Thymus (tissue), 11 donors: Measurements from ENCODE around the gene VWA3B. TPM values are rescaled to one million over a fixed set of nuclear protein-coding genes. Genes with fewer than 3 reads are reported as not detected.
"Not testable (repeated sequence)": the region's sequence is repeated elsewhere in the genome, so short reads cannot be mapped to it uniquely, and the experiment has no call there.

ENCODE experiments used
- DNase-seq, 9 donors: peaks; one replicate each; pipeline ENCODE4 v3.0.0-alpha.2; 2013; ENCODE audit warnings: low spot score in 9 of 9, low read depth in 6 of 9, missing footprints in 1 of 9
- H3K27ac ChIP-seq, 2 donors: one replicate each; pipeline ENCODE4 v1.5.1; 2013; ENCODE audit warnings: control low read depth in 1 of 2, low read depth in 1 of 2, low read length in 1 of 2, mild to moderate bottlenecking in 1 of 2, moderate library complexity in 1 of 2
- H3K27me3 ChIP-seq, 2 donors: one replicate each; pipeline ENCODE4 v1.5.1; 2013; ENCODE audit warnings: low read length in 1 of 2; ENCODE audit not compliant: control insufficient read depth in 2 of 2, insufficient read depth in 1 of 2
- H3K36me3 ChIP-seq, 2 donors: one replicate each; pipeline ENCODE4 v1.5.1; 2013; ENCODE audit warnings: low read length in 1 of 2, mild to moderate bottlenecking in 1 of 2, moderate library complexity in 1 of 2; ENCODE audit not compliant: control insufficient read depth in 2 of 2, insufficient read depth in 2 of 2
- H3K4me1 ChIP-seq, 2 donors: one replicate each; pipeline ENCODE4 v1.5.1; 2013; ENCODE audit warnings: low read length in 2 of 2; ENCODE audit not compliant: control insufficient read depth in 2 of 2, insufficient read depth in 2 of 2
- H3K4me3 ChIP-seq, 2 donors: one replicate each; pipeline ENCODE4 v1.5.1; 2013; ENCODE audit warnings: low read length in 2 of 2, control low read depth in 1 of 2, mild to moderate bottlenecking in 1 of 2
- H3K9me3 ChIP-seq, 2 donors: one replicate each; pipeline ENCODE4 v1.5.1; 2013; ENCODE audit warnings: low read length in 1 of 2, mild to moderate bottlenecking in 1 of 2; ENCODE audit not compliant: control insufficient read depth in 2 of 2, insufficient read depth in 1 of 2
- WGBS: extraction: QIAGEN DNeasy Blood & Tissue Kit; methylation state at CpG from one replicate; pipeline ENCODE4 v1.1.7; 2013; 5-methylcytosine and 5-hydroxymethylcytosine counted together
- polyA plus RNA-seq: library from polyadenylated mRNA; stranded (reverse); fragments of 200-250 nt; gene quantifications from one replicate; pipeline ENCODE4 v1.2.3, GENCODE V29; 2013
- total RNA-seq: library from RNA; stranded (reverse); fragments of 120-200 nt; gene quantifications from one replicate; pipeline ENCODE4 v1.2.4, GENCODE V29; 2013
- donor health status: healthy.

The VWA3B gene
- total and polyA plus RNA-seq, 2 donors: 0.30 to 3.2 TPM

DNA sequence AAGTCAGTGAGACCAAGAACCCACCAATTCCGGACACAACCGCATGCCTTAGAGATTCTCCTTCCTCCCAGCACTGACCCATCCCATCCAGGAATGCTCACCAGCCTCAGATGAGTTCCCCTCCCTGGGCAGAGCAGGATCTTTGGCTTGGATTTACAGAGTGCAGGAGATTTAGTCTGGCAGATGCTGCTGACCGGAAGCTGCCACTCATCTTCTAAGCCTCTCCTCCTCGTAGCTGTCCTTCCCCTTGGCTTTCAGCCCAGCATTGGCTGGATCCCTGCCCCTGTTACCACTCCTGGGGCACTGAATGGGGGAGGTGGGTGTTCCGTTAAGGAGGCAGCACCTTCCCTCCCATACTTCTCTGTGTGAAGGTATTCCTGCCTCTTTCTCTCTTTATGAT lies 53.2 kb downstream of the VWA3B start:
- WGBS: 89% methylated on average over 5 of the region's 5 CpGs

DNA sequence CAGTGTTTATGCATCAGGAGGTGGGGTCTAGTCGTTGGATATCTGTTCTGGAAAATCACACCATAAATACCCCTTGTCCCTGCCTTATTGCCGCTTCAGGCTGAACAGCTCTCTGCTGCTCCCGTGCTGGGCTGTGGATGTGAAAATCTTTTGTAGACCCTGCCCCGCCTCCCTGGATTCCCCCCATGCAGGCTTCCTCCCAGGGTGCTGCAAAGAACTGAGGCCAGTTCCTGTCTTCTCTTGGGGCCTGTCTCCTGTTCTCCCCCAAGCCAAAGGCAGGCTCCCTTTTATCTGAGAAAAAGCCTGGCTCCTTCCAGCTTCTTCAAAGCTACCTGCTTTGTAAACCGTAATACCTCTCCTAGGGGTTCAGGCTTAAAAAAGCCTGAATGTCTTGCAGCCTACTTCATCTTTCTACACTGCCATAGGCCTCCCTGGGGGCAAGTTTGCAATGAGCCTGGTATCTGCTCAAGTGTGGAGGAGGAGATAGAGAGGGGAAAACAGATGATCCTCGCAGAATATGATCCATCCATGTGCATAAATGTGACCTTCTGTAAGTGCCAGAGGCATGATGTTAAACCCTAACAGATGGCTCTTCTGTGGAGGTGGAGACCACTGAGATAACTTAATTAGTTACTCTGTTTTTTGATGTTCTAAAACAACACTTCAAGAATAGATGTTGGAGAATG lies 55.3 kb downstream of the VWA3B start:
- WGBS: 80% methylated on average over 6 of the region's 6 CpGs
- no peak for DNase-seq
- H3K4me3 ChIP-seq: no peak overlapping the region
- no peaks in the 10 kb centered on the region for H3K4me1 ChIP-seq
- no peaks in the 10 kb centered on the region for H3K27me3 ChIP-seq
- no peak overlapping the region for H3K27ac ChIP-seq
- H3K36me3 ChIP-seq: no peaks in the 10 kb centered on the region
- H3K9me3 ChIP-seq: no peaks in the 10 kb centered on the region

More for the DNA sequence above, 53.2 kb downstream of the VWA3B start:
- H3K9me3 ChIP-seq: no peaks in the 10 kb centered on the region
- no peaks in the 10 kb centered on the region for H3K36me3 ChIP-seq
- no peak for DNase-seq
- no peaks in the 10 kb centered on the region for H3K4me1 ChIP-seq
- H3K27ac ChIP-seq: no peak overlapping the region
- no peak overlapping the region for H3K4me3 ChIP-seq
- no peaks in the 10 kb centered on the region for H3K27me3 ChIP-seq

DNA sequence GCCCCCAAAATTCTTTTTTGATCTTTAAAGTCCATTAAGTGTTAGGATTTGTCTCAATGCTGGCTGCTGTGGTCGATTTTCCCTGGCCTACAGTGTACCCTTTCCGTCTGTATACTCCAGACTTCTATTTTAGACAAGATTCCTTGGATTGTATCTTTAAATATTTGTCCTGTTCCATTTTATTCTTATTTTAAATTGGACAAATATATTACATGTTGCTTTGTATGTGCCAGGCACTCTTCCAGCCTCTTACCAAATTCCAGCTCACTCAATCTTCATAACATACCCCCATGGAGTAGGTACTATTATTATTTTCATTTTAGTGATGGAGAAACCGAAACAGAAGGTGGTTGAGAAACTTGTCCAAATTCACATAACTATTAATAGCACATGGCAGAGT lies 58.1 kb downstream of the VWA3B start:
- WGBS: 88% methylated on average over 3 of the region's 3 CpGs
- no peak for DNase-seq
- Histone ChIP-seq H3K36me3 (no peaks in the 10 kb centered on the region), H3K4me1 (peaks cover 0 to 4% of the 10 kb centered on the region in 2 donors), H3K27ac (no peak overlapping the region), H3K4me3 (no peak overlapping the region), H3K27me3 (no peaks in the 10 kb centered on the region), H3K9me3 (no peaks in the 10 kb centered on the region)

DNA sequence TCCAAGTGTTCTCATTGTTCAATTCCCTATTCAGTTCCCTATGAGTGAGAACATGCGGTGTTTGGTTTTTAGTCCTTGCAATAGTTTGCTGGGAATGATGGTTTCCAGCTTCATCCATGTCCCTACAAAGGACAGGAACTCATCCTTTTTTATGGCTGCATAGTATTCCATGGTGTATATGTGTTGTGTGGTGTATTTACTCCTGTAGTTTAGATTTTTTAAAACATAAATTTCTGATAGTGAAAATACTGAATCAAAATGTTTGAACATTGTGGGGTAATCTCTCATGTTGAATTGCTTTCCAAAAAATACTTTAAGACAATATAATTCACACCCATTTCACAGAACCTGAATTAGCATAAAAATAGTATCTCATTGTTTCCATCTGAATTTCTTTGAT lies 60.9 kb downstream of the VWA3B start:
- not testable (repeated sequence) for H3K27ac ChIP-seq, H3K27me3 ChIP-seq, H3K4me1 ChIP-seq, H3K4me3 ChIP-seq, DNase-seq, H3K9me3 ChIP-seq, H3K36me3 ChIP-seq
- whole genome bisulfite sequencing: 95% methylated on average over 1 of the region's 1 CpG

DNA sequence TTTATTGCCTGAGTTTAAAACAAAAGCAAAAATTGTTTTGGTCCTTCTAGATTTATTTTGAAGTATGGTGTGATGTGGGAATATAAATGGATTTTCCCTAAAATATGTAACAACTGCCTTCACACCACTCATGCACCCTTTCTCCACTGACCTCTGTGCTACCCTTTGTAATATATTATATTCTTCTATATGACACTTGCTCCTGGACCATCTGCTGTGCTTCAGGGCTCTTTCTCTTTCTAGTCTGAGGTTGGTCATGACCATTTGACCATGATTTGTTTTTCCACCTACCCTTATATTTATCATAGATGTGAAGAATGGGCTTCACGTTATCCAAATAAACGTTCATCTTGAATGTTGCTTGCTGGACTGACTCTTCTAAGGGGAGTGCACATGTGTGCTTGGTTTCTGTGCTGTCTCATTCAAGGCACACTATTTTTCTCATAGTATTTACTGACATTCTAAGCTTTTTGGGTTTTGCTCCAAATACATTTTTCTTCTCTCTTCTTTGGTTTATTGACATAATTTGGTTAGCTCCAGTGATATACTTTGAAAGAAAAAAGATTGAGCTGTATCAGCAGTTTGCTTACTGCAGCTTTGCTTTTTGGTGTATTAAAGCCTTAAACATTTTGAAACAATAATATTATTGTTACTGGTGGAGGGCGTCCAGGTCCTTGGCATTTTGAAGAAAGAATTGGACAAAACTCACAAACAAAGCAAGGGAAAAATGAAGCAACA lies 61.8 kb downstream of the VWA3B start:
- Histone ChIP-seq H3K4me1 (peaks cover 0 to 4% of the 10 kb centered on the region in 2 donors), H3K9me3 (no peaks in the 10 kb centered on the region), H3K27me3 (no peaks in the 10 kb centered on the region), H3K36me3 (no peaks in the 10 kb centered on the region), H3K27ac (no peak overlapping the region), H3K4me3 (no peak overlapping the region)
- no peak for DNase-seq
- 93% methylated on average over 3 of the region's 3 CpGs for WGBS

DNA sequence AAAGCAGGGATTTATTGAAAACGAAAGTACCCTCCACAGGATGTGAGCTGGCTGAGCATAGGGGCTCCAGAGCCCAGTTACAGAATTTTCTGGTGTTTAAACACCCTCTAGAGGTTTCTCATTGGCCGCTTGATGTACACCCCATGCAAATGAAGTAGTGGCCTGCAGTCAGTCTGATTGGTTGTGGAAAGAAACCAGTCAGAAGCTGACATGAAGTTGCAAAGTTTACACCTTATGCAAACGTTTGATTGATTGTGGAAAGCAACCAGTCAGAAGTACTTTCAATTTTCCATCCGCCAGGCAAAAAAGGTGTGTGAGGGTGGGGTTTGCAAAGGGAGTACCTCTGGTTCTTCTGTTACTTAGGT lies 62.3 kb downstream of the VWA3B start:
- H3K4me1 ChIP-seq: peaks cover 0 to 4% of the 10 kb centered on the region in 2 donors
- DNase-seq: peak in 3 of 9 donors; percentile 18 to 42 (median 18)
- H3K27me3 ChIP-seq: no peaks in the 10 kb centered on the region
- no peak overlapping the region for H3K27ac ChIP-seq
- H3K9me3 ChIP-seq: no peaks in the 10 kb centered on the region
- 72% methylated on average over 4 of the region's 4 CpGs for WGBS
- no peak overlapping the region for H3K4me3 ChIP-seq
- H3K36me3 ChIP-seq: no peaks in the 10 kb centered on the region

DNA sequence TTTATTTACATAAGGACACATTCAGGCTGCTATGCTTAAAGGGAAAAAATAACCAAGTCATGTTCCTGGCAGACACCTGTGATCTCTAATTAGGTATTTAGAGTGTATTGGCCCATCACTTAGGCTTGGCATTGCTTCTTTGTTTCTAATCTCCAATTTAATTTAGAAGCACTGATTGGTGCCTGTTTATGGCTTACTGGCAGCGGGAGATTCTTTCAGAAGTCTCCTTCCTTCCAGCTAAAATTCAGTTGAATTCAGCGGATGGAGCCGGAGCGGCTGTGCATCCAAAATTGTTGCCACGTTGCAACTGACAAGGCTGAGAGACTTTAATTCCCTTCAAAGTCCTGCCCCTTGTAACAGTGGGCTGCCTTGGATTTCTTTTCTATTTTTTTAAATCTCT lies 66.5 kb downstream of the VWA3B start:
- no peaks in the 10 kb centered on the region for H3K27me3 ChIP-seq
- peaks cover 0 to 6% of the 10 kb centered on the region in 2 donors for H3K4me1 ChIP-seq
- H3K27ac ChIP-seq: no peak overlapping the region
- no peak overlapping the region for H3K4me3 ChIP-seq
- H3K36me3 ChIP-seq: no peaks in the 10 kb centered on the region
- 95% methylated on average over 5 of the region's 5 CpGs for WGBS
- no peaks in the 10 kb centered on the region for H3K9me3 ChIP-seq
- DNase-seq: no peak

DNA sequence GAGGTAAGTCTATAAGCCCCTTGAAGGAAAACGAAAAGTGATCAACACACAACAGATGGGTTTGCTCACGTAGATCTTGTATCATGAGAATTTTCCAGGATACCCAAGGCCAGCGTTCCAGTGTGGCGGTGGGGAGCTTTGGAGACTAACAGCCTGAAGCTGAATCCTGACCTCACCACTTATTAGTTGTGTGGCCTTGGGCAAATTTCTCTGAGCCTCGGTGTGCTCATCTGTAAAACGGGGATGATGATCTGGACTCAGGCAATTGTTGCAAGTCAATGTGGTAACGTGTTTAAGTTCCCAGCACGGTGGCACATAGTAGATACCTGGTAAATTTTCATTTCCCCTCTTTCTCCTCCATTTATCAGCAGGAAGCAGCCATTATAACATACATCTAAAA lies 68.3 kb downstream of the VWA3B start:
- Histone ChIP-seq H3K36me3 (no peaks in the 10 kb centered on the region), H3K27ac (peak overlapping the region in 1 of 2 donors; percentile 8), H3K9me3 (no peaks in the 10 kb centered on the region), H3K27me3 (no peaks in the 10 kb centered on the region), H3K4me1 (peaks cover 0 to 2% of the 10 kb centered on the region in 2 donors), H3K4me3 (no peak overlapping the region)
- DNase-seq: no peak
- 91% methylated on average over 8 of the region's 8 CpGs for WGBS

DNA sequence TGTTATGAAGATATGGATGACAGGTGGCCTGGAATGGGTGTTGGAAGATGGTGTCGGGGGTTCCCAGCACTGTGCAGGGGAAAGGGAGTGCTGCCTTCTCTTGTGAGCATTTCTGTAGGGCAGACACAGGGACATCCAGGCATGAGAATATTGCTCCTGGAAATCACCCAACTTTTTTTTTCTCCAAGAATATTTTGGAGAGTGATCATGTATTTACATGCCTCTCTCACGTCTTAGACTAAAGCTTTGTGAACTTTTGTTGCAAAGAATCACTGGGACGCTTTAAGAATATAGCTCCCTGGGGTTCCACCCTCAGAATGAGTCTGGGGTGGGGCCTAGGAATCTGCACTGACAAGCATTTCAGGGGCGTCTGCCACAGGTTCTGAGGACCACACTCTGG lies 68.7 kb downstream of the VWA3B start:
- no peaks in the 10 kb centered on the region for H3K36me3 ChIP-seq
- 91% methylated on average over 4 of the region's 4 CpGs for WGBS
- H3K4me3 ChIP-seq: no peak overlapping the region
- H3K4me1 ChIP-seq: peaks cover 0 to 2% of the 10 kb centered on the region in 2 donors
- no peaks in the 10 kb centered on the region for H3K27me3 ChIP-seq
- H3K9me3 ChIP-seq: no peaks in the 10 kb centered on the region
- DNase-seq: peak in 1 of 9 donors; percentile 27
- H3K27ac ChIP-seq: peak overlapping the region; percentile 42 to 60
